ENCODE results near the gene DNASE2B.

GRCh38 chr1:84398175-84399155, at the start of gene DNASE2B:
- TF ChIP-seq YY1 (IDR thresholded peaks at IDR 0.05; ENCODE audit: insufficient read depth, insufficient read length) (no peak), ZNF274 (IDR thresholded peaks at IDR 0.05; ENCODE audit: low read depth, low read length) (no peak)

Data from NT2/D1 (cell line).